GM21390 (cell line): Measurements from ENCODE around the gene TRABD2B.

Experiments
- ATAC-seq: cut with Tn5 transposase; IDR thresholded peaks from one replicate; pipeline ENCODE4 v1.9.1; 2021; ENCODE audit not compliant: unreplicated experiment

The TRABD2B gene

DNA sequence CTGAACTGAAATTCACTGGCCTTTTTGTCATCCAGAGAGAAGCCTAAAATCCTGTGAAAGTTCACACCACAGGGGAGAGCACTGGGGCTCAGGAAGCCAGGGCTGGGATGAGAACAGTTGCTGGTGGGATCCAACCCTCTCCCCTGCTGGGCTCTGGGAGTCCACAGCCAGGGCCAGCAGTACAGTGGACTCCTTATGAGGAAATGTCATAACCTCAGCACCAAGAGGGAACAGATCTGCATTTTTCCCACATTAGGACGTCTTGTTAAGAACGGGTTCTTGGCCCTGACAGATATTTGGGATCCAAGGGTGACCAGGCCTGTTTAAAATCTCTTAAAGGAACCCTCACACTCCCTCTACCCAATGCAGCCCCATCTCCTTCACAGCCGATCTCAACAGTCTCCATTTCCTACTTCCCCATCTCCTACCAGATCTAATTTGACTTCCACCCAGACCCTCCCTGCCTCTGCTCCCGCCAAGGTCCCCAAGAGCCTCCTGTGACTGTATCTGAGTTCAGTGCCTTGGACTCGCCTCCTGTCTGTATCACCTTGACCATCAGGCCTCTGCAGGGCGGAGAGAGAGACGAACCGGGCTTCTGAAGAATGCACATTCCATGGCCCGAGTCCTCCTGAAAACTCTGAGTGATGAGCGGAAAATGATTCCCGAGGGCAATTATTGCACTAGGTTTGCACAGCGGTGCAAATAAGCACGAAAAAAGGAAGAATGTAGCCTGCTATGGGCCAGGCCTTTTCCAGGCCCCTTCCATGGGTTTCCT is 159.9 kb downstream of the TRABD2B start:
- ATAC-seq = no peak

DNA sequence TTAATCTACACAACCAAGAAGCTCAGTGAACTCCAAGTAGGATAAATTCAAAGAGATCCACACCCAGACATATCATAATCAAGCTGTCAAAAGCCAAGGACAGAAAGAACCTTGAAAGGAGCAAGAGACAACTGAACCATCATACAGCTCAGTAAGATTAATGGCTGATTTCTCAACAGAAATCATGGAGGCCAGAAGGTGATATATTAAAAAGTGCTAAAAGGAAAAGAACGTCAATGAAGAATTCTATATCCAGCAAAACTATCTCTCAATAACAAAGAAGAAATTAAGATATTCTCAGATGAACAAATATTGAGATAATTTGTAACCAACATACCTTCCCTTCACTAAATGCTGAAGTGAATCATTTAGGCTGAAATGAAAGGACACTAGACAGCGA is 161.8 kb downstream of the TRABD2B start:
- ATAC-seq = no peak

- no peak for ATAC-seq
Observed at GRCh38 chr1:47834326-47834725, 162.9 kb downstream of the TRABD2B start.

- no peak for ATAC-seq
Observed at GRCh38 chr1:47830641-47831333, 166.4 kb downstream of the TRABD2B start.

GRCh38 chr1:47830021-47830420 is 167.2 kb downstream of the TRABD2B start:
- ATAC-seq = no peak

GRCh38 chr1:47828978-47829377 is 168.2 kb downstream of the TRABD2B start:
- no peak for ATAC-seq

DNA sequence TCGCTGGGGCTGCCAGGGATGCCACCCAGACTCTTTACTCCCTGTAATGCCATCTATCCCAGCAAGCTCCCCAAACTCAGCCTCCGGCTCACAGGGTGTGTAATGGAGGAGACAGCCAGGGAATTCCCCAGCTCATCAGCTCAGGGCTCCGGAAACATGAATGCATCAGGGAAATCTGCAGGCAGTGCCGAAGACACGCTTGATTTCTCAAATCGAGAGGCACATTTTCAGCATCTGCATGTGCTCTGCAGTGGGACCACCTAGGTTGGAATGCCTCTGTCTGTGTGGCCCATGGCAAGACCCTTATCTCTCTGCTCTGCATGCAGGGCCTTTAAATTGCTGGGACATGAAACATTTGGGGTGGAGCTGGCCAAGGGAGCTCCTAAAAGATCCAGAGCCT is 170.1 kb downstream of the TRABD2B start:
- ATAC-seq = no peak

DNA sequence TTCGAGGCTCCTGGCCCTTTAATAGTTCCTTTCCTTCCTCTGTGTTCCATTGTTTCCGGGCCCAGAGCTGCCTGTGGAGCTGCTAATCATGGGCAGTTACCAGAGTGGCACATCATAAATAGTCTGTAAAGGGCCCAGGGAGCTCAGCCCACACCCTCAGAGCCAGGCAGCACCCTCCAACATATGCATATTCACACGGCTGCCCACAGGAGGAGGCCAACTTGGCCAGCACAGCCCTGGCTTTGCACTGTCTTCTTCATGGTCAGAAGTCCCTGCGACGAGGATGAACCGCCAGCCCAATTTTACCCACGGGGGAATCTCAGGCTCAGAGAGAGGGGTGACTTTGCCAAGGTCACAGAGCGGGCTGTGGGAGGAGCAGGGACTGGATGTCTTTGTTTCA is 172.5 kb downstream of the TRABD2B start:
- no peak for ATAC-seq

DNA sequence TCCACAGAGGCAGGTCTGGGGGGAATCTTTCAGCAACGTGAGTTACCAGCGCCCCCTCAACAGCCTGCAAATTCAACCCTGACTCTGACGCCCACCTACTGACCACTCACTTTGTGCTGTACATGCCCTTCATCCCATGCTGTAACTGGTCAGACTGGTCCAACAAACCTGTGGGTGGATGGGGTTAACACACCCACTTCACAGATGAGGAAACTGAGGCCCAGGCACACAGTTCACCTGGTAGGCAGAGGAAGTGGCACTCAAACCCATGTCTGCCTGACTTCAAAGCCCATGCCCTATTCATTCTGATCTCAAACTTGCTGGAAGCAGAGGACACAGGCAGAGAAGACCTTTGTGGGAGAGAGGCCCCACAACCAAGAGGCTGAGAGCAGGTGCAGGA is 172.9 kb downstream of the TRABD2B start:
- no peak for ATAC-seq

DNA sequence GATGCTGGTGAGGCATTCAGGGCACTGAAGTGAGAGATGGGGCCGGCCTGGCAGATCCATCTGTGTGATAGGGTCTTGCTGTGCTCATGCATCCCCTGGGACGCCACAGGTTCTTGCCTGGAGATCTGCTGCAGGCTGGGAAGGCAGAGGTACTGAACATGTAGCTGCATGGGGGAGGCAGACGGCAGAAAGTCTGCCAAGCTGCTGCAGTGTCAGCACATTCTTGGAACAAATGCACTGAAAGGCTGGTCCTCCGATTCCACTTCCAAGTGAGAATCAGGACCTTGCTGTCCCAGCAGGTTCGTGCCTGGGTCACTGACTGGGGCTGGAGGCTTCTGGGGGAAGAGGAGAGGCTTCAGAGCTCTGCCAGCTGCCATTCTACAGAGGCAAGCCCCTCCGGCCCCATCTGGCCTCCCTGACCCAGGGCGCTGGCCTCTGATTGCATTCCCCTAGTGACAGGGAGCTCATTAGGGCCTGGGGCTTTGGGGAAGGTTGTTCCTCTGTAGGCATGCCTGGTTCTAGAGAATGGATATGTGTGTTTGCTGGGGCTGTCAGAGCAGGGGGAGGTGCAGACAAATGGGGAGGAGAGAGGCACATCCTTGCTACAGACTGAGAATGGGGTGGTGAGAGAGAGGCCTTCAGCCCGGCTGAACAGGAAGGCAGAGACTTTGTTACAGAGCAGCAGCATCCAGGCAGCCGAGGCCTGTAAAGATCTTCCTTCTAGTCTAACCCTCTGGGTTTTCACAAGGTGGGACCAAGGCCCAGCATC is 174.0 kb downstream of the TRABD2B start:
- ATAC-seq = no peak

DNA sequence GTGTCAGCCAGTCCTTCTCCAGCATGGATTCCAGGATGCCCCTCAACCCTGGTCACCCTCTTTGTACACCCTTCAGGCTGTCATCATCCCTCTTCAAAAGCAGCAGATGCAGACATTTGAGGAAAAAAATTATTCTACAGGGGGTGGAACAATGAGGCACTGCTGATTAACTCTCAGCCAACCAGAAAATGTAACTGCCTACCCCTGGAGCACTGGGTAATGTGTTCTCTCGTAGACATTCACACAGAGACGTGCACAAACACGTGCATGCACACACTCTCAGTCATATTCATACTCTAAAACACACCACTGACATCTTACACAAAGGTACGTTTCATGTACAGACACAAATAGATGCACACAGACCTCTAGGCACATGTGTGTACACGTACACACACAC is 175.4 kb downstream of the TRABD2B start:
- no peak for ATAC-seq

DNA sequence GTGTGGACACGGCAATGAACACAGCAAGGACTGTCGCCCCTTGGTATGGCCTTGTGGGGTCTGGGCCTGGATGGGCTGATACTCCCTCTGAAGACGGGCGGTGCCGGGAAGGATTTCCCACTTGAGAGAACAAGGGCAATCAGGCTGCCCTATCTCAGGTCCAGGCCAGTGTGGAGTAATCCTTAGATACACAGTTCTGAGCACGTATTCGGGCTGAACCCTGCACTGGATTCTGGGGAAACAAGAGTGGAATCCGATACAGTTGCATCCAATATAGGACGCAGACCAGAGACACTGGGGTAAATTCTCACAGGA is 177.7 kb downstream of the TRABD2B start:
- no peak for ATAC-seq

GRCh38 chr1:47818682-47819573 is 178.3 kb downstream of the TRABD2B start:
- no peak for ATAC-seq

DNA sequence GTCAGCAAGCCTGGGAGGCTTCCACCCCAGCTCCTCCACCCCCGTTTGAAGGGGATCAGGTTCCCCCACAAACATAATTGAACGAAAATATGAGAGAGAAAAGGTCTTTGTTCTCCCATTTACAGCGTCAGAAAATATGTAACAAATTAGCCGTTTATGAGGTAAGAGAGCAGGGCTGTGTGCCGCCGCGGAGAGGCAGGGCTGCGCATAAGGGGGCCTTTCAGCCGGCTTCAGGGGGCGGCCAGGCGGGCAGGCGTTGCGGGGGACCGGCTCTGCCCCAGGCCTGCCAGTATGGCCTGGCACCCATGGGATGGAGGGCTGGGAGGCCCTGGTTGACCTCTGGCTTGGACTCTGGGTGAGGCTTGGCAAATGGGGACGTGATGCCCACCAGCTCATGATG is 179.3 kb downstream of the TRABD2B start:
- ATAC-seq = no peak

- ATAC-seq = no peak
Observed at GRCh38 chr1:47816325-47817071, 180.7 kb downstream of the TRABD2B start.

DNA sequence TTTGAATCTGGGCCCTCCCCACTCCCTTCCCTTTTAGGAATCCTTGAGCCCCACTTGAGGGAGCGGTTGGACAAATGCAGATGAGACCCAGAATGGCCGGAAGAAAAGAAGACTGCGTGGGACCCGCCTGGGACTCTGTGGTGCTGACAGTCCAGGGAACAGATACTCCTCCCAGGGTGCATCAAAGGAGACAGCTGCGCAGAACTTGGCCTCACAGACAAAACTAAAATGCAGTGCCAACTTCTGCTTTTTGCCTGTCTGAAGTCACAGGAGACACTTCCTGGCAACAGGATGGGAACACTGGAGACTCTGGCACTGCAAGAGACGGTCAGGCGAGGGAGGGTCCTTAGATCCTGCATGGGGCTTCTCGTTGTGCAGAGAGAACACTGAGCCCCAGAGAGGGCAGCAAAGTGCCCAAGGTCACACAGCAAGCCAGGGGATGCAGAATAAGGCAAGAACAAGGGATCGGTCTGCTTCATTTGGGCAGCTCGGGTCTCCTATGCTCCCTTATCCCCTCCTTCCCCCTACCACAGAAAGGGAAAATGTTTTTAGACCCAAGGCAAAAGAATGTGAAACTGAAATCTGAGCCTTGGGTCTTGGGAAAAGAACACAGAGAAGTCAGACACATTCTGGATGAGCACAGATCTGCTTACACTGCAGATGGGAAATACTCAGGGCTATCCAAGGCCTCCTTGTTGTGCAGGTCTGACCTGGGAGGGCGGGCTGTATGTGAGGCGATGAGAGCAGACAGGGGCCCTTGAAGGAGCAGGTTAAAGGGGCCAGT is 182.4 kb downstream of the TRABD2B start:
- no peak for ATAC-seq

GRCh38 chr1:47813970-47814369 is 183.2 kb downstream of the TRABD2B start:
- no peak for ATAC-seq

- no peak for ATAC-seq
Observed at GRCh38 chr1:47812904-47813514, 184.2 kb downstream of the TRABD2B start.
